Lower leg skin (tissue), 3 donors: Measurements from ENCODE around the gene RUFY4.

ENCODE experiments used
- POLR2A ChIP-seq, 2 donors: fragments of 450-650 bp; IDR thresholded peaks; one replicate each; pipeline ENCODE4 v1.6.1; 2016 to 2017; ENCODE audit warnings: antibody characterized with exemption in 2 of 2, mild to moderate bottlenecking in 1 of 2, moderate library complexity in 1 of 2
- TF ChIP-seq, protein P1 (sequence below), 3 donors: fragments of 450-650 bp; IDR thresholded peaks; one replicate each; pipeline ENCODE4 v1.5.1; 2016; ENCODE audit warnings: antibody characterized with exemption in 3 of 3, mild to moderate bottlenecking in 3 of 3, moderate library complexity in 2 of 3

DNA sequence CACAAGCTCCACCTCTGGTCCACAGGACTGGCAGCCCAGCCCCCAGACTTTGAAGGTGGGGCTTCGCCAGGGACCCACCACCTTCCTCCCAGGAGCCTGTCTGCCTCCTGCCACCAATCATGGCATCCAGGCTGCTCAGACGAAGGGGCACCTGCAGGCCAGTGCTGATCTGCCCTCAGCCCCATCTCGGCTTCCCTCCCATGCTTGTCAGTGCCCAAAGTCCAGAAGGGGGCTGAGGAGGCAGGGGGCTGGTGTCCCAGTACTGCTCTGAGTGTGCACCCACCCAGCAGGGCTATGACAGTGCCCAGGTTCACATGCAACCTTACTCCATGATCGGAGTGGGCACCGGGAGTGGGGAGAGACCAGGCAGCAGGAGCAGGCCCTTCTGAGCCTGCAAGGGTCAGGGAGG, 25.3 kb upstream of the RUFY4 start:
- TF ChIP-seq, protein P1, sequence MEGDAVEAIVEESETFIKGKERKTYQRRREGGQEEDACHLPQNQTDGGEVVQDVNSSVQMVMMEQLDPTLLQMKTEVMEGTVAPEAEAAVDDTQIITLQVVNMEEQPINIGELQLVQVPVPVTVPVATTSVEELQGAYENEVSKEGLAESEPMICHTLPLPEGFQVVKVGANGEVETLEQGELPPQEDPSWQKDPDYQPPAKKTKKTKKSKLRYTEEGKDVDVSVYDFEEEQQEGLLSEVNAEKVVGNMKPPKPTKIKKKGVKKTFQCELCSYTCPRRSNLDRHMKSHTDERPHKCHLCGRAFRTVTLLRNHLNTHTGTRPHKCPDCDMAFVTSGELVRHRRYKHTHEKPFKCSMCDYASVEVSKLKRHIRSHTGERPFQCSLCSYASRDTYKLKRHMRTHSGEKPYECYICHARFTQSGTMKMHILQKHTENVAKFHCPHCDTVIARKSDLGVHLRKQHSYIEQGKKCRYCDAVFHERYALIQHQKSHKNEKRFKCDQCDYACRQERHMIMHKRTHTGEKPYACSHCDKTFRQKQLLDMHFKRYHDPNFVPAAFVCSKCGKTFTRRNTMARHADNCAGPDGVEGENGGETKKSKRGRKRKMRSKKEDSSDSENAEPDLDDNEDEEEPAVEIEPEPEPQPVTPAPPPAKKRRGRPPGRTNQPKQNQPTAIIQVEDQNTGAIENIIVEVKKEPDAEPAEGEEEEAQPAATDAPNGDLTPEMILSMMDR (IDR thresholded peaks at IDR 0.05): no peak
- TF ChIP-seq POLR2A (IDR thresholded peaks at IDR 0.05): no peak
